ENCODE results near the gene UBE3B.

DNA sequence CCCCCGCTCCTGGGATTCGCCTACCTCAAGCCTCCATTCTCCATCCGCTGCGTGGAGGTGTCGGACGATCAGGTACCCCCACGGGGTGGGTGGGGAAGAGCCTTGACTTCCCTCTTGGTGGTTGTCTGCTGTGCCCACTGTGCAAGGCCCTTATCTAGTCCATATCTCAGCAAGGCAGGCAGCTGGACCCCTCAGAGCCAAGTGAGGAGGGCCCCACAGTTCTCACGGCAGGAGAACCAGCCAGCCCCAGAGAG lies 56.0 kb downstream of the UBE3B start:
- TF ChIP-seq, protein P1, sequence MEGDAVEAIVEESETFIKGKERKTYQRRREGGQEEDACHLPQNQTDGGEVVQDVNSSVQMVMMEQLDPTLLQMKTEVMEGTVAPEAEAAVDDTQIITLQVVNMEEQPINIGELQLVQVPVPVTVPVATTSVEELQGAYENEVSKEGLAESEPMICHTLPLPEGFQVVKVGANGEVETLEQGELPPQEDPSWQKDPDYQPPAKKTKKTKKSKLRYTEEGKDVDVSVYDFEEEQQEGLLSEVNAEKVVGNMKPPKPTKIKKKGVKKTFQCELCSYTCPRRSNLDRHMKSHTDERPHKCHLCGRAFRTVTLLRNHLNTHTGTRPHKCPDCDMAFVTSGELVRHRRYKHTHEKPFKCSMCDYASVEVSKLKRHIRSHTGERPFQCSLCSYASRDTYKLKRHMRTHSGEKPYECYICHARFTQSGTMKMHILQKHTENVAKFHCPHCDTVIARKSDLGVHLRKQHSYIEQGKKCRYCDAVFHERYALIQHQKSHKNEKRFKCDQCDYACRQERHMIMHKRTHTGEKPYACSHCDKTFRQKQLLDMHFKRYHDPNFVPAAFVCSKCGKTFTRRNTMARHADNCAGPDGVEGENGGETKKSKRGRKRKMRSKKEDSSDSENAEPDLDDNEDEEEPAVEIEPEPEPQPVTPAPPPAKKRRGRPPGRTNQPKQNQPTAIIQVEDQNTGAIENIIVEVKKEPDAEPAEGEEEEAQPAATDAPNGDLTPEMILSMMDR (IDR thresholded peaks at IDR 0.05; ENCODE audit: insufficient read depth, low read depth, low read length), result no peak
- no peak for TF ChIP-seq EZH2 (IDR thresholded peaks at IDR 0.05; ENCODE audit: insufficient read depth, low read length)
